ENCODE results near the gene ASIC2. TPM values are rescaled to one million over a fixed set of nuclear protein-coding genes. Genes with fewer than 3 reads are reported as not detected.

Gene ASIC2
- total and polyA plus RNA-seq, 2 experiments from 2014 or later: not detected

DNA sequence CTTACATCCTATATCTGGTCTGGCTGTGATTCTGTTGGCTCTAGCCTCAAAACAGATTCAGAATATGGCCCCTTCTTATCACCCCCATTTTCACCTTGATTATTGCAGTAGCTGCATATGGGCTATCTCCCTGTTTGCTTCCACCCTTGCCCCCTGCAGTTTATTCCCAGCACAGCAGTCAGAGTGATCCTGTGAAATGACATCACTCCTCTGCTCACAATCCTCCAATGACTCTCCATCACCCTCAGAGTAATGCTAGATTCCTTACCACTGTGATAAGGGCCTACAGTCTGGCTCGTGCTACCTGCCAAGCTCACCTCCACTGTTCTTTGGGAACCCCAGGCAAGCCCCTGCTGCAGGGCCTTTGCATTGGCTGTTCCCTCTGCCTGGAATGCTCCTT, 92.5 kb downstream of the ASIC2 start:
- DNase-seq (ENCODE audit: low read depth in 1 of 2, low spot score in 1 of 2): no peak

DNA sequence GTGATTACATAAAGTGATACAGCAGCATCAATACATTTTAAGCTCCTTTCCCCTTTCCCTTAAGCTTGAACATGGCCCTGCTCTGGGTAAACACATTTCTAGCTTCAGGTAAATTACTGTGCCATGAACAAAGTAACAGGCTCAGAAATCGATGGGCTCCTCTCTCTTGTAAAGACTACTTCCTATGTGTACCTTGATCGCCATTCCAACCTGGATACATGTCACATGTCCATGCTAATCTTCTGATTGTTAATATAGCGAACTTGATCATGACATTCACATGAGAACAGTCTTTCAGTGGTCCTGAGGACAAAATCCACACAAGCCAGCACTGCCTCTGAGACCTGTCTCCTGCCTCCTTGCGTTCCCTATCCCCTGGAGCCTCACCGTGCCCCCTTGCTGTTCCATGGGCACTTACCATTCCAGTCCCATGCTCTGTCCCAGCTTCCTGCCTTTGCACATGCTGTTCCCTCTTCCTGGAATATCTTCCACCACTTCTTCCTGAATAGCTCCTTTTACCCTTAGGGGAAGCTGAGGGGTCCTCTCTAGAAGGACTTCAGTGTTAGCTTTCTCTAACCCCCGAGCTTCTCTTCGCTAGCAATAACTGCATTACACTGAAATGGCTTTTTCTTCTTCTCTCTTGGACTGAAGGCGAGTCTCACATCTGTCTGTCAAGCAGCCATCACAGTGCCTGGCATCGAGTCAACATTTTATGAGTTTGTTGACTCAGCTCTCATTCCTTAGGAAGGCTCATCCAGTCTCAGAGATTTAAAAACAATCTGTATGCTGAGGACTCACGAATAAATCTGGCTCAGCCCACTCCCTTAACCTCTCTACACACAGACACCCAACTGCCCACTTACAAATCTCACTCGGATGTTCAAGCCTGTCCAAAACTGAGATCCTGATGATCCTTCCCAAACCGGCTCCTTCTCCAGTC, 93.3 kb downstream of the ASIC2 start:
- DNase-seq (ENCODE audit: low read depth in 1 of 2, low spot score in 1 of 2): no peak
- Histone ChIP-seq H3K27ac (no peak overlapping the region), H3K4me3 (no peak overlapping the region), H3K36me3 (no peaks in the 10 kb centered on the region), H3K9me3 (ENCODE audit: low read depth) (no peaks in the 10 kb centered on the region), H3K4me1 (ENCODE audit: low read depth) (no peaks in the 10 kb centered on the region), H3K27me3 (peaks cover 5% of the 10 kb centered on the region)
- TF ChIP-seq CTCF (IDR thresholded peaks at IDR 0.05; ENCODE audit: low read depth, low read length): no peak

More for the DNA sequence above, 92.5 kb downstream of the ASIC2 start:
- Histone ChIP-seq H3K27me3 (peaks cover 2% of the 10 kb centered on the region), H3K4me3 (no peak overlapping the region), H3K36me3 (no peaks in the 10 kb centered on the region), H3K9me3 (ENCODE audit: low read depth) (no peaks in the 10 kb centered on the region), H3K4me1 (ENCODE audit: low read depth) (no peaks in the 10 kb centered on the region), H3K27ac (no peak overlapping the region)
- no peak for TF ChIP-seq CTCF (IDR thresholded peaks at IDR 0.05; ENCODE audit: low read depth, low read length)

DNA sequence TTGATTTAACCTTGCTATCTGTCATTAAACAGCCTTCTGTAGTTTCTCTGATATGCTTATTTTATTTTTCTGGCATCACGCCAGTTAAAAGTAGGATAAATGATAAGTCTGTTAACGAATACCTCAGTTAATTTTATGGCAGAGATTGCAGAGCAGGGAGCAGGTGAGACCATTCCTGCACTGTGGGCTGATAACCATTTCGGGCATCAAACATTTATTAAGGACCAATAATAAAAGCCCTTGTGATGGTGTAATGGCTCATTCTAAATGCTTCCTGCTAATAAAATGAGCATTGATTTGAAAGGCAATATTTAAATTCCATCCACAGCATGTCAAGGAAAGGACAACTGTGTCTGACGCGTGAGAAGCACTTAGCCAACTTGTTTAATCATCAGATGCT, 94.1 kb downstream of the ASIC2 start:
- no peak for TF ChIP-seq CTCF (IDR thresholded peaks at IDR 0.05; ENCODE audit: low read depth, low read length)
- Histone ChIP-seq H3K27ac (no peak overlapping the region), H3K4me1 (ENCODE audit: low read depth) (no peaks in the 10 kb centered on the region), H3K9me3 (ENCODE audit: low read depth) (no peaks in the 10 kb centered on the region), H3K36me3 (no peaks in the 10 kb centered on the region), H3K4me3 (no peak overlapping the region), H3K27me3 (peaks cover 5% of the 10 kb centered on the region)
- DNase-seq (ENCODE audit: low read depth in 1 of 2, low spot score in 1 of 2): no peak

DNA sequence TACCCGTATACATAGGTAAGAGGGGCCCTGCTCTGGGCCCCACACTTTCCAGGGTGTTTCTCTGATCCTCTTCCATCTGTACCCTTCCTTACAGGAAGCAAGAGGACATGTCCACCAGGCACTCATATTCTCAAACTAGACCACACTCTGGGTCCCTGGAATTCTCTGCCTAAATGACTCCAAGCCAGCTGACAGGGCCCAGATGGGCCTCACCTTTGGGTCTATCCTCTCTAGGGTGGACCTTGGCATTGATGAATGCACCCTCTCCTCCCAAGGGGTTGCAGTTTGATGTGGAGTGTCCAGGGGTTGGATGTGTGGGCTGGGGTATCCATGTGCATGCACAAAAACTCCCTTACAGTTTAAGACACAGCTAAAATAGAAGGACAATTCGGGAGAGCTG, 95.8 kb downstream of the ASIC2 start:
- Histone ChIP-seq H3K4me1 (ENCODE audit: low read depth) (no peaks in the 10 kb centered on the region), H3K9me3 (ENCODE audit: low read depth) (no peaks in the 10 kb centered on the region), H3K4me3 (no peak overlapping the region), H3K27ac (no peak overlapping the region), H3K27me3 (peaks cover 13% of the 10 kb centered on the region), H3K36me3 (no peaks in the 10 kb centered on the region)
- TF ChIP-seq CTCF (IDR thresholded peaks at IDR 0.05; ENCODE audit: low read depth, low read length): no peak
- DNase-seq (ENCODE audit: low read depth in 1 of 2, low spot score in 1 of 2): no peak

GRCh38 chr17:33196883-33197282, 96.2 kb downstream of the ASIC2 start:
- H3K4me1 ChIP-seq (ENCODE audit: low read depth): no peaks in the 10 kb centered on the region
- no peaks in the 10 kb centered on the region for H3K9me3 ChIP-seq (ENCODE audit: low read depth)
- no peak for DNase-seq (ENCODE audit: low read depth in 1 of 2, low spot score in 1 of 2)
- no peak overlapping the region for H3K4me3 ChIP-seq
- no peaks in the 10 kb centered on the region for H3K36me3 ChIP-seq
- H3K27ac ChIP-seq: no peak overlapping the region
- H3K27me3 ChIP-seq: peaks cover 18% of the 10 kb centered on the region
- TF ChIP-seq CTCF (IDR thresholded peaks at IDR 0.05; ENCODE audit: low read depth, low read length): no peak

Measured in cardiac muscle cell (in vitro differentiated cells and primary cell).